Astrocyte of the spinal cord (primary cell): ENCODE data around the gene SPR.

Source experiments
- DNase-seq: peaks from one replicate; pipeline ENCODE4 v3.0.0; 2011; ENCODE audit warnings: low read depth, low spot score
- H3K4me3 ChIP-seq: 2 replicates; pipeline ENCODE4 v1.5.1; 2011; ENCODE audit warnings: low read depth, mild to moderate bottlenecking, low read length, moderate library complexity
- CTCF ChIP-seq: IDR thresholded peaks from 2 replicates; pipeline ENCODE4 v1.5.1; 2012; ENCODE audit warnings: low read depth, mild to moderate bottlenecking, low read length, inconsistent platforms
- in situ Hi-C: cut with HindIII; loops from 2 replicates; pipeline ENCODE4 v1.10.0; 2017; ENCODE audit warnings: low sequenced_read_pairs

The SPR gene

GRCh38 chr2:72940786-72941185 is 53.6 kb downstream of the SPR start:
- TF ChIP-seq CTCF = no peak
- in situ Hi-C loops = no loop called here
- DNase-seq = peak; percentile 23
- no peak overlapping the region for H3K4me3 ChIP-seq
